Body of pancreas (tissue), 4 donors: ENCODE results near the gene CACNA2D3.

ENCODE experiments used
- CTCF ChIP-seq, 7 experiments: fragments of 450-650 bp in 4 of 7; fragments of 200-600 bp in 3 of 7; sonication (generic) in 3 of 7; IDR thresholded peaks; one replicate each; pipeline ENCODE4 v1.5.1; 2016 to 2019; ENCODE audit warnings: antibody characterized with exemption in 7 of 7
- POLR2A ChIP-seq, 3 donors: fragments of 450-650 bp; IDR thresholded peaks; one replicate each; pipeline ENCODE4 v1.6.1; 2016; ENCODE audit warnings: antibody characterized with exemption in 3 of 3, mild to moderate bottlenecking in 2 of 3

GRCh38 chr3:55014906-55015305 lies 892.6 kb downstream of the CACNA2D3 start:
- no peak for TF ChIP-seq CTCF (IDR thresholded peaks at IDR 0.05)
- no peak for TF ChIP-seq POLR2A (IDR thresholded peaks at IDR 0.05)
